Measurements from ENCODE around the gene NCAM2.

The NCAM2 gene

DNA sequence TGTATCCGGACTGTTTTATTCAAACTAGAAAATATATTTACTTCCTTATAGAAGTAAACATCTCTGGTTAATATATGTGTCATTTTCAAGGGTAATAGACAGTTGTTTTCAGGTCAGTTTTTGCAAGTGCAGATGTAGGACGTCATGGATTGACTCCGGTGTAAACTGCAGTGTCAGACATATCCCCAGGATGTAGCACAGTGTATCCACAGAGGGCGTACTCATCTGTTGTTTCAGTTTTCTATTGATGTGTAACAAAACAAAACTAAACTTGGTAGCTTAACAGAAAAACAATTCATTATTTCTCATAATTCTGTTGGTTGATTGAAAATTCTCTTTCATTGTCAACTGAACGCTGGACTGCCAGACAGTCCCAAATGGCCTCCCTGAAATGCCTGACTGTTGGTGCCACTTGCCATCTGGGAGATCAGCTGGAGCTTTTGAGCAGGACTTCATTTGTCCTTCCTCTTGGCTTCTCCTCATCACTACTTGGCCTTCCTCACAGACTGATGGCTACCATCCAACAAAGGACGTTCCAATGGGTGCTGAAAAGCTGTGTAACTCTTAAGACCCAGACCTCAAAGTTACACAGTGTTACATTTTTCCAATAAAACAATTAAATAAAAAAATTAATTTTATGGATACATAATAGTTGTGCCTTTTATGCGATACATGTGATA lies 181.6 kb downstream of the NCAM2 start:
- DNase-seq = no peak

DNA sequence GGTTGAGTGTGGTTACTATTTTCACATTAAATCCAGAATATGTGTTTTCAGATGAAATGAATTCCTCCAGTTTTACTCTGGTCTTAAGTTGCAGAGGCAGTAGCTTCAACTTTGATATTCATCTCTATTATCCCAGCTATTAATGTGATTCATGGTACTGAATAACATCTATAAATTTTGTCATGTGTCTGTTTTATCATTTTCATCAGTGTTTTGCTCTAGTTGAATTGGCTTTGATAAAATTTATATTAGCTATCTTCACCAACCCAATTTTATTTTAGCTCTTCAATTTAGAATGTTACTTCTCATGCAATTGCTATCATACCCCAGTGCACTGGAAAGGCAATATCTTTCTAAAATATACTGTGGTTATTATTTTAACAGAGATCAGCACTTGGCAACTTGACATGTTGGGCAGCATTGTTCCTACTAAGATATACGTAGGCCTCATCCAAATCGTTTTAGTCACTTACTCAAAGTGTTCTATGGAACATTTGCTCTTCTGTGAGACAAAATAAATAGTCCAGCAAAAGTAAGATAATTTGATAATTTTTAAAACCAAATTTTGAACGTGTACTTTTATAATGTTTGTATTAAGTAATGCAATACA lies 184.3 kb downstream of the NCAM2 start:
- no peak for DNase-seq

DNA sequence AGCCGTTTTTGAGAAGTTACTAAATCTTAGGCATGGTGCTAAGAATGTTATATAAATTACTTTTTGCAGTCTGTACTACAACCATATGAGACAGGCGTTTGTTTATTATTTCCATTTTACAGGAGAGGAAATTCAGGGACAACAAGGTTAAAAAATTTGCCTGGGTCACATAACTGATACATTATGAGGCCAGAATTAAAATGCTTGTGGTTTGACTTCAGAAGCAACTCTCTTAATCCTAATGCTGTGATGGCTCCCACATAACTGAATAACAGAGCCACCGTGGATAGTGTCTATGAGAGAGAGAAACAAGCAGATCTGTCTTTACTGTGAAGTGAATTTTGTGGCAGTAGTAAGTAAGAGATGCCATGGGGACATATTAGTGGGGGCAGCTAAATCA lies 184.9 kb downstream of the NCAM2 start:
- no peak for DNase-seq

DNA sequence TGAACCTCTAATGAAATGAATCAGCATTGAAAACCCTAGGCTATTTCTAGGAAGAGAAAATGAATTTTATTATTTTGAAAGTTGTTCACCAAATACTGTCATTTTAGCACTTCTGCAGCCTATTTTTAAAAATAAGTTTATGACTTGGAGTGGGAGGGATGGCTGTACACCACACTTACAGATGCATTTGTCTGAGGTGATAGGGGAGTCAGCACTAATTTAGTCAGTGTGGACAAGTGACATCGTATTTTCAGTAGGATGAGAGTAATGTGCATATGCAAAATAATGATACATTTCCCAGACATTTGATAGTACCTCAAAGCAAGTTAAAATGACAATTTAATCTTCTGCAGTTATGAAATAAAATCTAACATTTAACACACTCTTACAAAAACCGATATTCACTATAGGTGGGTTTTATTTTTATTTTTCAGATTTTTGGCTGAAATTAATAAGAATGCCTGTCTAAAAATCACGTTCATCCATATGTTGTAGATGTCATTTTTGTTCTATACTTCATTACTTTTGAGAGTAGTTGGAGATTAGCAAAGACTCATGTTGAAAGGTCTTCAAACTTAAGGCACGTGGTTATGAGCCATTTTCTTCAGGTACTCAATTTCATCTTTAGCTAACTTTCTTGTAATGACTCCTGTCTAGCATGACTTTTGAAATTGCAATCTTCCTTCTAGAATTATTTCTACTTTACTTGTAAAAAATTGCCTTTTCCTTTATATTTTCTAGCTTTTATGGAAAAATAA lies 186.7 kb downstream of the NCAM2 start:
- no peak for DNase-seq

DNA sequence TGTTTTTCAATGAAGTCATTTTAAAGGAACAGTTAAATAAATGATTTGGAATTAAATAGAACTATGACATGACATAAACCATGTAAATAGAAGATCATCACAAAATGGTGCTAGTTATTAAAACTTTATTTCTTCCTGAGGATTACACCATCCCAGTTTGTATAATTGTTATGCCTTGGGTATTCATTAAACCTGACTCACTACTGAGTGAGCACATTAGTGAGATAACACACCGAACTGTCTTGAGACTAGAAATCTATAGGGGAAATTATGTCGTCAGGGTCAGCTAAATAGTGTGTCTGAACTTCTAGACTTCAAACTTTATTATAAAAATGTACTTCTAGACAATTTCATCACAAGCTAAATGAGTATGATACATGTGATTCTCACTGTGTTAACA lies 189.4 kb downstream of the NCAM2 start:
- DNase-seq = no peak

DNA sequence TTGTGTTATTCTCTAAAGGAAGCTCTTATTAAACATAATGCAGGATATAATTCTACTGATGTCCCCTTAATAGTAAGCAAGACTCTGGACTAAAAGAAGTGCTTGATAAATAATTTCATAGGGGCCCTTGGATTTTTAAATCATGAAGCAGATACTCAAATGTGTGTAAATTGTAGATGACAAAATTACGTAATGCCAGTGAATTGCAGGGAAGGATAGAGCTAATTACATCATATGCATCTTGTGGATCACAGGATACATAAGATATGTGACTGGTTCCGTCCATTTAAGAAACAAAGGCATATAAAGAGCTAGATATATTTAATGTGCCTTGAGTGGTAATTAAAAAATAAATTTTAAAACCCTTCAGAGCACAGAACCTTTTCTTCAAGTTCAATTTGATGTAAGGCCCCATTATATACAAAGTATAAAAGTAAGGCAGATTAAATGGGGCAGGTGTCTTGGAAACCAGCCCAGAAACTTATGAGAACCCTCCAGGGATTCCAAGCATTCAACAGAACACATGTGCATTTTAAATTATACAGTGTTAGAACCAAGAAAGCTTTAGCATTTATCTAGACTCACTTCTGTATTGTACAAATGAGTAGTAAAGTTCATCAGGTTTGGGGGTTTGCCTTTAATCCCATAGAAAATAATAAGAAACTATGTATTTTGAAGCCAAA lies 190.4 kb downstream of the NCAM2 start:
- DNase-seq = no peak

DNA sequence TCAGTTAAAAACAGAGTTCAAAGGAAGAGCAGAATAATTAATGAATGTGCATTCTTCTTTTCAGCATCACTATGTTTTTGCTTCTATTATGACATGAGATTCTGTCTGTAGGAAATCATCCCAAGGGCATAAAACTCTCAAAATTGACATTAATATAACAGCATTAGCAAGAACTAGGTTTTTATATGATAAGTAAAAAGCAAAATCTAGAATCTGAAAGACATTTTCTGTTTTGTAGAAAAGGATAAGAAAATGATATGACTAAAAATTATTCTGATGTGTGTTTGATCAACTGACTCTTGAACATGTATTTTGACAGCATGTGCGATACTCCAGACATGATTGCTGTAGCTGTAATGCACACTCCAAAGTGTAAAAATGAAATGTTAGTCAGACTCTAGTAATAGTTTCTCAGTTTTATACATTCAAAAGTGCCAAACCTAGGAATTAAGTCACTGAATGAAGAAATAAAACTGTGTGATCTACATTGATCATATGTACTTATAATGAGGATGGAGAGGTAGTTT lies 197.3 kb downstream of the NCAM2 start:
- DNase-seq = no peak

DNA sequence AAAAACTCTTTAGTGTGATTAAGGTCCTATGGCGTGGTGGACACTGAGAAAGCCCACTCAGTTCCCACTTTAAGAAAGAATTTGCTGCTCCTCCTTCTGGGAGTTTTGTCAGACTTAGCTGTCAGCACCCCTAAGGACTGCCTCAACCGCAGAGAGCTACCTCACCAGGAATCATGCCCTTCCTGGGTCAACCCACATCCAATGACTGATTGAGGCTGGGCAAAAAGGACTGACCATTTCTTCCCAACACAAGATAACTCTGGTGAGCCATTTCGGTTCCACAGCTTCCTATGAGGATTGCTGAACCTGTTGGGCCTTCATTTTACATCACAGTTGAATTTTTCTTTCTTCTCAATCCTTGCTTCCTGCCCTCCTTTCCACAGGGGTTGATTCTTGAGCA lies 197.9 kb downstream of the NCAM2 start:
- DNase-seq = no peak

DNA sequence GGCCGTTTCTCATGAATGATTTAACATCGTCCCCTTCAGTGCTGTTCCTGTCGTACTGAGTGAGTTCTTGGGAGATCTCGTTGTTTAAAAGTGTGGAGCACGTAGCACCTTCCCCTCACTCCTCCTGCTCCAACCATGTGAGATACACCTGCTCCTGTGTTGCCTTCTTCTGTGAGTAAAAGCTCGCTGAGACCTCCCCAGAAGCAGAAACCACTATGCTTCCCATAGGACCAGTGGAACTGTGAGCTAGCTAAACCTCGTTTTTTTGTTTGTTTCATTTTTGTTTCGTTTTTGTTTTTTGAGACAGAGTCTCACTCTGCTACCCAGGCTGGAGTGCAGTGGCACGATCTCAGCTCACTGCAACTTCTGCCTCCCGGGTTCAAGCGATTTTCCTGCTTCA lies 198.6 kb downstream of the NCAM2 start:
- no peak for DNase-seq

DNA sequence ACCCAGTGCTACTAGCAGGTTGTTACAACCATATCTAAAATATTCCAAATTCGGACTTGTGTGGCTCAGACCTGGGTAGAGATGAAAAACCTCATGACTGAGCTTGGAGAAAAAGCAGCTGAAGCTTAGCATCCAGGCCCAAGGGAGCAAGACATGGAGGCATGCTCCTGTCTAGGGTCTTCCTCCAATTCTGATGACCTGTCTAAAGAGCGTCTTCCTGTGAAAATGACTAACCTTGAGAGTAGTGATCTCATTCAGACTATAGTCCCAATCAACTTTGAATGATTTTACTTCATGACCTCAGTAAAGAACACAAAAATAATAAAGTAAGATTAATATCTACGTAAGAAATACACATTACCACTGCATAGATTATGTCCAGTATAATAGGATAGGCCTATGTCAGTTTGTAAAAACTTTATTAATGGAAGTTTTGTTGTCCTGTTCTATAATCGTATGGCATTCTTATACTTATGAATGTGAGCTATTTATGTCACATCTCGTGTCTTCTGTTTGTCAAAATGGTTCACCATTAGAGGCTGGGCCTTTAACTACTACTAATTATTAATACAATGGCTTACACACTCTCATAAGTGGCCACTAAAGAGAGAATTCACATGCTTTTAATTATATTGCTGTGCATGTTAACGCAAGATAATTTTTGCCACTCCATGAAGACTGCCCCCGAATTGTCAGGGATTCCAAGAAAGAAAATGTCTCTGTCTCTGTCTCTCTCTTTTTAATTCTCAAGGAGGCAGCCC lies 201.3 kb downstream of the NCAM2 start:
- DNase-seq = no peak

DNA sequence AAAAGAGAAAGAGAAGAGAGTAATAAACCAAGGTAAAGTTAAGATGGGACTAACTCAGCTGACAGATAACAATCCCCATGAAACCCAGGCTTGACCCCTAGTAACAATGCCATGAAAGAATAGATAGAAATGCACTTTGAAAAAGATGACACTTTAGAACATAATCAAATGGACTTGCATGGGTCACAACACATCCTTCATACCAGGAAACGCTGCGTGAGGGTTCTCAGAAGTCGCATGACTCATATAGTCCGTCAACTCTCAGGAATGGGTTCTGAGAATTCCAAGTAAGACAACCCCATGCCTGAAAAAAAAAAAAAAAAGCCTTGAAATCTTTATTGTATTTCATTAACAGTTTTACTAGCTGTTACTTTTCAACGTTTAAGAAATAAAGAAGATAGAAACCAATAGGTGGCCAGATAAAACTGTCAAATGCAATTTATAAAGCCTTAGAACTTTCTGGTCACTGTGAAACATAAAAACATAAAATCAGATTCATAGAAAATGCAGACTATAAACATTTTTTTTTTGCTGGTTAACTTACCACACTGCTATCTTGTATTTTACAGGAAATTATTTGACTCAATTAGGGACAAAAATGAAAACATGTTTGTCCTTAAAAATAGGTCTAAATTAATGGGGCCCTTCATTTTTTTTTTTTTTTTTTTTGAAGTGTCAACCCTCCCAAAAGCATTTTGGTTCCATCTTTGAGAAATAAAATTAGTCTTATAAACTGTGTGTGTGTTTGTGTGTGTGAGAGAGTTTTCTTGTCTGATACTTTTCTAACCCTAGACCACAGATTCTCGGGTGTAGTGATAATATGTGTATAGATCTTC lies 202.1 kb downstream of the NCAM2 start:
- no peak for DNase-seq

DNA sequence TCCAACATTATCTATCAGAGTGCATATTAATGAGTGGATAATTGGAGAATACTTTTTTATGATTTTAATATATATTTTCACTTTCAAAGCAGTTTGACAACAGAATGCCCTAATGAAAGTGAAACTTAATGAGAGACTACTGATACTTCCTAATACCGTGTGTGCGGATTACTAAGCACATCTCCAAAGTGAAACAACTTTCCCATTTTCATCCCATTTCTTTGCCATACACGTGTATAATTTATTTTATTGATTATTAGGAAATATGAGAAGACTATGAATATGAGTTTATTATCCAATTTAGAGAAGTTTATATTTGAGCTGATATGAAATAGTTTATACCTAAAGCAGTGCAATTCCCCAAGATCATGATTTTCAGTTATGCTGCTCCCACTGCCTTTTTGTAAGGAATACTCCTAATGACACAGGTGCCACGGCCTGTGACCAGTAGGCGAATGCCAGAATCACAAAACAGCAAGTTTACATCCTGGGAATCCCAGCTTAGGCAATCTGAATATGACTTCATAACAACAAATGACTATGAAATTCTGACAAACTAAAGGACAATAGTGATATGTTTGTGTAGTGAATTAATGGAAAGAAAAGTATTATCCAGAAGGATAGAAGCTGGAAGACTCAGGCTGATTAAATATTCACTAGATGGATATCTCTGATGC lies 202.9 kb downstream of the NCAM2 start:
- DNase-seq = no peak

DNA sequence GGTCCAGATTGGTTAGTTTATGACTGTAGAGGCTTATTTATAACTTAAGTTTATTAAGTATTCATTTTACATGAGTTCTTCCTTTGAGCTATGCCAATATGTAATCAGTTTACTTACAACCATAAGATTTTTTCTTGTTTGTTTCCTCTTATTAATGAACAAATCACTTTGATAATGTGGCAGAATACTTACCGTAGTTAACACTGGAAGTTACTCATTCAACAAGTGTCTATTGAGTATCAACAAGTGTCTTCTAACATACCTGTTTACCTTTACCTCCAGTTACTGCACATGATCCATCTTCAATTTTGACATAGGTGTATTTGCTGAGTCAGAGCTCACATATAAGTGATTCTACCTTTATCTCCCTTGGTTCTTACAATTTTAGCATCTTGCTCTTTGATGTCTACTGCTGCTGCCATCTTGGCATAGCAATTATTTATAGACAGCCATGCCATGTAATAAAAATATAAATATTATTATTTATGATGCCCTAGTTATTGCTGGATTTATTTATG lies 205.7 kb downstream of the NCAM2 start:
- DNase-seq = no peak

DNA sequence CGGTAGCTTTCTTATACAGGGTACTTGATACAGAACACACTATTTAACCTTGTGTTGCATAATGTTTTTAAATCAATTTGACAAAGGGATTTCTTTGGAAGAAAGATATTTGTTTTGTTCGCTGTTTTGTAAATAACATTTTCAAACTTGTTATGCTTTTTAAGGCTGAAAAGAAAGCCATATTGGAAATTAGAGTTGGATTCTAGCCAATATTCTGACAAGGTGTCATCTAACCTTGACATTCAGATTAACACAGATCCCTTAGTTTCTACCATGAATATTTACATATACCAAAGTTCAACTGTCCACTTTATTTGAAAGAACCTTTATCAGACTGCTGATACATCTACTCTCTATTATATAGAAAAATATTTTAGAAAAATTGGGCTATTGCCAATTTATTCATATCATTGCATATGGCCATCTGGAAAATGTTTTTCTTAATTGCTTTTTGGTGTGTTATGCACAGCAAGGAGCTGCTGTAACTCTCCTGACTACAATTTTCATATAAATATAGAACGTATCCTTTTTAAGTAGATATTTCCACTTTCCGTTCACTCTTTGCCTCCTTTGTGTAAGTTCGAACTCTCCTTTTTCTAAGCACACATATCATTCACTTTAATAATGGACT lies 206.3 kb downstream of the NCAM2 start:
- no peak for DNase-seq

DNA sequence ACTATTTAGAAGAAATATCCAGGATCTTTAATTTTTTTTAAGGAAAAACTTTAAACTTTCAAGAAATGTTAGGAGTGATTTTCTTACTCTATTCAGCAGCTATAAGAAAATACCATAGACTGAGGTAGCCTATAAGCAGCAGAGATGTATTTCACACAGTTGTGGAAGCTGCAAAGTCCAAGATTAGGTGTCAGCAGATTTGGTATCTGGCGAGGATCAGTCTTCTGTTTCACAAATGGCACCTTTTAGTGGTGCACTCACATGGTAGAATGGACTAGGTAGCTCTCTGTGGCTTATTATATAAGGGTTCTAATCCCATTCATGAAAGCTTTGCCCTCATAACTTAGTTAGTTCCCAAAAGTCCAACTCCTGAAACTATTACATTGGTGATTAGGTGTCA lies 207.4 kb downstream of the NCAM2 start:
- no peak for DNase-seq

DNA sequence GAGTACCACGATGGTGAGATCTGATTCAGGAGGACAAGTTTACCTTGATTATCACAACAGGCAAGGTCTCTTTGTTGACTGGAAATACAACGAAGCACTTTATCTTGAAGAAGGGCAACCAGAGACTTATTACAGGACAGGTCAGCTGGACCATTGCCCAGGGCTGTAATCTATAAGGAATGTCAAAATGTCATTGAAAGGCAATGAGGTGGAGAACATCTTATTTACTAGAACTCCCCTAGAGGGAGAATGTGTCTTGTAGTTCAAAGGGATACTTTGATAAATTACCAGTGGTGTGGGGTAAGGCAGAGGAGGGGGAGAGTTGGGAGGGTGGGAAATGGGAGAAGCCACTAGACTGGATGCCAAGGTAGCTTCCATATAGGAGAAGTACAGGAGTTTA lies 212.3 kb downstream of the NCAM2 start:
- no peak for DNase-seq

DNA sequence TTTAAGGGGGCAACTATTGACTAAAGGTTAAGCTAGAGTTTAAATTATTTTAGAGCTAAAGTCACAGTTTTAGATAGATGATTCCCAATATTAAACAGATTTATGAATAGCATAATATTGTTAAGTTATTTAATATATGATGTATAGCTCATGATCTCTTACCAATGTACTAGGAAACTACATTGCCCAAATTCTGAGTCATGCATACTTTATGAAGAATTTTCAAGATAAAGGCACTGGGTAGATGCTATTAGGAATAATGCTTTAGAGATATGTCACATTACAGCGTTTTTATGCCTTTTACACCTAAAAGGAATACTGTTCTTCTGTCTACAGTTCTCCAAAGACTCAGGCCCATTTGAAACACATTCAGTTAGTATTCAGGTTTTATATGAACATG lies 215.1 kb downstream of the NCAM2 start:
- no peak for DNase-seq

DNA sequence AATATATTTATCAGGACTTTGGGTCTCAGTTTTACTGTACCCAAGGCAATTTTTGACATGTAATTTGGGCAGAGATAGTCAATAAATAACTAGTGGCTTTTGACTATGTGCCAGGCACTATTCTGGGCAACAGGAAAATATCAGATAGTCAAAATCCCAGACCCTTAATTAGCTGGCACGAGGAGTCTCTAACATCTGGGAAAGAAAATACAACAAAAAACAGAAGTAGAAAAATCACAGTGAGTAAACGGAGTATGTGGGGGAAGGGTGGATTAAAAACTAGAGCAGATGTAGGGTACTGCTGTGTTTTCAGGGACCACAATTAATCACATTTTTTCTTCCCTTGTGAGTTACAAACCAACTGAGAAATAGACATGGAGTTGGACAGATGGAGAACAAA lies 217.8 kb downstream of the NCAM2 start:
- DNase-seq = no peak

DNA sequence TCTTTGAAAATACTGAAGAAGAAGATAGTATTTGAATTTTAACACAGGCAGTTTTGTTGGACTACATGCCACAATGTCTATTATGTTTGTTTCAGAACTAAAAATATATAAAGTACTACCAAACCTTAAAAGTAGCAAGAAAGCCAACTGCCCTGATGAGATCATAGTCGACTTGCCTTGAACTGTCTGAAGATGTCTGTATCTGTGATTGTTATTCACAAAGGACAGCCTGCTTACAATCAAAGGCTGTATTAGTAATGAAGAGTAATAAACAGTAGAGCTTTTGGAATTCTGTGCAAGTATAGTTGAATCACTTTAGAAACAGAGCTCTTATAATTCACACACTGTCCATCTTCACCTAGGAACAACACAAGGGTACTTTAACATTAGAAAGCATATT lies 228.3 kb downstream of the NCAM2 start:
- no peak for DNase-seq

DNA sequence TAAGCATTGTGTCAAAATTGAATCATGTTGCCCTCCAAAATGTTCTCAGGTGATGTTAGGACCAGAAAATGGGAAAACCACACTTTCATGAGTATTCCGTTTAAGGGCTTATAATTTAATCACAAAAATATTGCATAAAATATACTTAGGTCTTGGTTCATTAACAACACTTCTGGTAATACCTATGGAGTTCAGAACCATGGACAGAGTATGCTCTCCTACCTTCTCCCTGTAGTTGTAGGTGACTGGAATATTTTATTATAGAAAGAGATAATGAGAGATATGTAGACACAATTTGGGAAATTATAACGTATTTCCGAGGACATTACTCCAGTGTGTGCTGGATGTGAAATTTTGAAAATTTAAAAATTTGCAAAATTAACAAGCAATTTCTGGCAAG lies 232.5 kb downstream of the NCAM2 start:
- no peak for DNase-seq

DNA sequence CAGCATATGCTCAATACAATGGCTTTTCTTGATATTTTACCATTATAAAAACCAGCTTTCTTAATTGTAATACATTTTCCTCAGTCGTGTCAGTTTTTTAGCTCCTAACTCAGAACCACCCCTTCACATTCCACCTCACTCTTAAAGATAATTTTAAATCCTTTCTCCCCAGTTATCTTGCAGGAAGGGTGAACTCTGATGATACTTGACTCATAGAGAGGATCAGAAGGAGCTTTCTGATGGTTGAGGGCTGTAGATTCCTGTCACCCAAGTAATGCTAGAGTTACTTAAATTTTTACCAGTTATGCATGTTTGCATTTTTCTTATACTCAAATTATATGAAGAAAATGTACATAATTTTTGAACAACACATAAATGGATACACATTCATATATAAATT lies 233.7 kb downstream of the NCAM2 start:
- DNase-seq = no peak

Data from stimulated activated naive CD4-positive, alpha-beta T cell (primary cell).